ENCODE data around the gene DCUN1D2.
"Not testable (repeated sequence)": the region's sequence is repeated elsewhere in the genome, so short reads cannot be mapped to it uniquely, and the experiment has no call there.

DCUN1D2 gene

GRCh38 chr13:113489549-113490495 is 689 bp downstream of the DCUN1D2 start:
- no peak for FAIRE-seq

GRCh38 chr13:113489171-113489548 is 1.4 kb downstream of the DCUN1D2 start:
- FAIRE-seq: no peak

GRCh38 chr13:113488283-113488682 is 2.2 kb downstream of the DCUN1D2 start:
- FAIRE-seq: no peak

GRCh38 chr13:113486698-113487097 is 3.8 kb downstream of the DCUN1D2 start:
- FAIRE-seq: no peak

GRCh38 chr13:113485545-113485944 is 5.0 kb downstream of the DCUN1D2 start:
- FAIRE-seq: no peak

- no peak for FAIRE-seq
These were observed 6.8 kb downstream of the DCUN1D2 start for GRCh38 chr13:113483504-113484293.

- FAIRE-seq: no peak
These were observed 7.4 kb downstream of the DCUN1D2 start for GRCh38 chr13:113483081-113483480.

- no peak for FAIRE-seq
These were observed 11.3 kb downstream of the DCUN1D2 start for GRCh38 chr13:113479179-113479578.

- FAIRE-seq: no peak
These were observed 12.8 kb downstream of the DCUN1D2 start for GRCh38 chr13:113477724-113478123.

GRCh38 chr13:113476811-113477210 is 13.7 kb downstream of the DCUN1D2 start:
- no peak for FAIRE-seq

GRCh38 chr13:113475911-113476310 is 14.6 kb downstream of the DCUN1D2 start:
- FAIRE-seq: no peak

- no peak for FAIRE-seq
These were observed 15.2 kb downstream of the DCUN1D2 start for GRCh38 chr13:113475280-113475679.

- FAIRE-seq: no peak
These were observed 16.3 kb downstream of the DCUN1D2 start for GRCh38 chr13:113474179-113474578.

GRCh38 chr13:113472355-113473025 is 18.0 kb downstream of the DCUN1D2 start:
- FAIRE-seq: no peak

- no peak for FAIRE-seq
These were observed 18.7 kb downstream of the DCUN1D2 start for GRCh38 chr13:113471844-113472243.

GRCh38 chr13:113470635-113471163 is 19.8 kb downstream of the DCUN1D2 start:
- not testable (repeated sequence) for FAIRE-seq

- no peak for FAIRE-seq
These were observed 20.4 kb downstream of the DCUN1D2 start for GRCh38 chr13:113470073-113470472.

- FAIRE-seq: no peak
These were observed 20.9 kb downstream of the DCUN1D2 start for GRCh38 chr13:113469582-113469981.

GRCh38 chr13:113468472-113469201 is 21.9 kb downstream of the DCUN1D2 start:
- no peak for FAIRE-seq

- FAIRE-seq: no peak
These were observed 22.5 kb downstream of the DCUN1D2 start for GRCh38 chr13:113468029-113468428.

GRCh38 chr13:113466383-113466782 is 24.1 kb downstream of the DCUN1D2 start:
- FAIRE-seq: no peak

- no peak for FAIRE-seq
These were observed 25.2 kb downstream of the DCUN1D2 start for GRCh38 chr13:113465300-113465699.

Data from islet of Langerhans (tissue), 1 donor.